ENCODE results near the gene BCAS1.

The BCAS1 gene

GRCh38 chr20:54069501-54069971 is 858 bp downstream of the BCAS1 start:
- TF ChIP-seq, protein P1, sequence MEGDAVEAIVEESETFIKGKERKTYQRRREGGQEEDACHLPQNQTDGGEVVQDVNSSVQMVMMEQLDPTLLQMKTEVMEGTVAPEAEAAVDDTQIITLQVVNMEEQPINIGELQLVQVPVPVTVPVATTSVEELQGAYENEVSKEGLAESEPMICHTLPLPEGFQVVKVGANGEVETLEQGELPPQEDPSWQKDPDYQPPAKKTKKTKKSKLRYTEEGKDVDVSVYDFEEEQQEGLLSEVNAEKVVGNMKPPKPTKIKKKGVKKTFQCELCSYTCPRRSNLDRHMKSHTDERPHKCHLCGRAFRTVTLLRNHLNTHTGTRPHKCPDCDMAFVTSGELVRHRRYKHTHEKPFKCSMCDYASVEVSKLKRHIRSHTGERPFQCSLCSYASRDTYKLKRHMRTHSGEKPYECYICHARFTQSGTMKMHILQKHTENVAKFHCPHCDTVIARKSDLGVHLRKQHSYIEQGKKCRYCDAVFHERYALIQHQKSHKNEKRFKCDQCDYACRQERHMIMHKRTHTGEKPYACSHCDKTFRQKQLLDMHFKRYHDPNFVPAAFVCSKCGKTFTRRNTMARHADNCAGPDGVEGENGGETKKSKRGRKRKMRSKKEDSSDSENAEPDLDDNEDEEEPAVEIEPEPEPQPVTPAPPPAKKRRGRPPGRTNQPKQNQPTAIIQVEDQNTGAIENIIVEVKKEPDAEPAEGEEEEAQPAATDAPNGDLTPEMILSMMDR (conservative IDR thresholded peaks at IDR 0.05; ENCODE audit: control insufficient read depth, insufficient read depth, low read depth, low read length), result no peak
- H3K4me3 ChIP-seq (ENCODE audit: control insufficient read depth, low read depth, low read length), result no peak overlapping the region
- DNase-seq (ENCODE audit: low read depth), result no peak

GRCh38 chr20:54068966-54069365 is 1.4 kb downstream of the BCAS1 start:
- no peak for DNase-seq (ENCODE audit: low read depth)
- no peak overlapping the region for H3K4me3 ChIP-seq (ENCODE audit: control insufficient read depth, low read depth, low read length)
- TF ChIP-seq, protein P1 (conservative IDR thresholded peaks at IDR 0.05; ENCODE audit: control insufficient read depth, insufficient read depth, low read depth, low read length), result no peak

DNA sequence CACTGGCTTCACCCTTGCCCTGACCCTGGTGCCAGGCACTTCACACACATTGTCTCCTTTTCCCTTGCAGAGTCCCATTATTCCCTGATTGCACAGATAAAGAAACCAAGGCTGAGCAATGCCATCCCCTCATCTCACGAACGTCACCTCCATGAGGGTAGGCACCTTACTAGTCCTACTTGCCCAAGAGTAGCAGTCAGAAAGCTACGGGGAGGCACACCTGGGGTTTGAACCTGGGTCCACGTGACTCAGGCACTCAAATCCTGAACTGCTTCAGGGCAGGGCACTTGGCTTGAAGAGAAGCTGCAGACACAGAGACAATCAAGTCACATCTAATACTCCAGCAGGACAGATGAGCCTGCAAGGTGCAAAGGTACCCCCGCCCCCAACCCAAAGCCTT is 1.9 kb downstream of the BCAS1 start:
- TF ChIP-seq, protein P1 (conservative IDR thresholded peaks at IDR 0.05; ENCODE audit: control insufficient read depth, insufficient read depth, low read depth, low read length), result no peak
- DNase-seq (ENCODE audit: low read depth), result no peak
- H3K4me3 ChIP-seq (ENCODE audit: control insufficient read depth, low read depth, low read length), result no peak overlapping the region

- TF ChIP-seq, protein P1 (conservative IDR thresholded peaks at IDR 0.05; ENCODE audit: control insufficient read depth, insufficient read depth, low read depth, low read length), result no peak
- DNase-seq (ENCODE audit: low read depth), result no peak
- H3K4me3 ChIP-seq (ENCODE audit: control insufficient read depth, low read depth, low read length), result no peak overlapping the region
Observed at GRCh38 chr20:54067606-54068174, 2.7 kb downstream of the BCAS1 start.

GRCh38 chr20:54065601-54066038 is 4.8 kb downstream of the BCAS1 start:
- no peak for DNase-seq (ENCODE audit: low read depth)
- H3K4me3 ChIP-seq (ENCODE audit: control insufficient read depth, low read depth, low read length), result no peak overlapping the region
- TF ChIP-seq, protein P1 (conservative IDR thresholded peaks at IDR 0.05; ENCODE audit: control insufficient read depth, insufficient read depth, low read depth, low read length), result no peak

- TF ChIP-seq, protein P1 (conservative IDR thresholded peaks at IDR 0.05; ENCODE audit: control insufficient read depth, insufficient read depth, low read depth, low read length), result no peak
- H3K4me3 ChIP-seq (ENCODE audit: control insufficient read depth, low read depth, low read length), result no peak overlapping the region
- no peak for DNase-seq (ENCODE audit: low read depth)
Observed at GRCh38 chr20:54064939-54065338, 5.5 kb downstream of the BCAS1 start.

All from fibroblast of mammary gland (primary cell).